GM23338 (cell line): Measurements from ENCODE around the gene HNRNPAB. TPM values are rescaled to one million over a fixed set of nuclear protein-coding genes. Genes with fewer than 3 reads are reported as not detected.

ENCODE experiments used
- ATAC-seq: fragments of 200-7000 bp; cut with Tn5 transposase; 3 replicates; pipeline ENCODE4 v1.9.1; 2020
- DNase-seq: peaks from one replicate; pipeline ENCODE4 v3.0.0-alpha.2; 2015; ENCODE audit warnings: low spot score
- H2AFZ ChIP-seq: fragments of 200-600 bp; sonication (generic); 2 replicates; pipeline ENCODE4 v1.8.0; 2016; ENCODE audit warnings: antibody characterized with exemption, mild to moderate bottlenecking, moderate library complexity
- H3F3A ChIP-seq: fragments of 200-600 bp; sonication (generic); replicated peaks from 2 replicates; pipeline ENCODE4 v1.8.0; 2017; ENCODE audit warnings: antibody characterized with exemption, mixed run types, low read depth
- H3K27ac ChIP-seq: fragments of 200-600 bp; sonication (generic); 2 replicates; pipeline ENCODE4 v1.6.1; 2016; ENCODE audit warnings: low read depth
- H3K27me3 ChIP-seq: fragments of 200-600 bp; sonication (generic); 2 replicates; pipeline ENCODE4 v1.8.0; 2016; ENCODE audit warnings: mild to moderate bottlenecking, mixed run types, moderate library complexity; ENCODE audit not compliant: insufficient read depth
- H3K36me3 ChIP-seq: fragments of 200-600 bp; sonication (generic); 2 replicates; pipeline ENCODE4 v1.8.0; 2016; ENCODE audit warnings: mild to moderate bottlenecking; ENCODE audit not compliant: insufficient read depth
- H3K4me1 ChIP-seq: fragments of 200-600 bp; sonication (generic); 2 replicates; pipeline ENCODE4 v1.8.0; 2016; ENCODE audit warnings: mild to moderate bottlenecking, moderate library complexity; ENCODE audit not compliant: insufficient read depth
- H3K4me2 ChIP-seq: fragments of 200-600 bp; sonication (generic); 2 replicates; pipeline ENCODE4 v1.7.1; 2017; ENCODE audit warnings: mixed run types
- H3K4me3 ChIP-seq: fragments of 200-600 bp; sonication (generic); 2 replicates; pipeline ENCODE4 v1.6.1; 2016; ENCODE audit warnings: mixed run types
- H3K79me2 ChIP-seq: fragments of 200-600 bp; sonication (generic); replicated peaks from 2 replicates; pipeline ENCODE4 v1.8.0; 2017; ENCODE audit warnings: mild to moderate bottlenecking; ENCODE audit not compliant: insufficient read depth
- H3K9me2 ChIP-seq: fragments of 200-600 bp; sonication (generic); 2 replicates; pipeline ENCODE4 v1.8.0; 2017; ENCODE audit not compliant: insufficient read depth
- H4K20me1 ChIP-seq: fragments of 200-600 bp; sonication (generic); replicated peaks from 2 replicates; pipeline ENCODE4 v1.8.0; 2017; ENCODE audit warnings: mild to moderate bottlenecking; ENCODE audit not compliant: insufficient read depth
- H3K27ac Mint-ChIP-seq: 2 replicates; pipeline ENCODE4 v1.8.0; 2020; ENCODE audit warnings: inconsistent platforms, mild to moderate bottlenecking, moderate library complexity, mixed read lengths
- H3K27me3 Mint-ChIP-seq: 3 replicates; pipeline ENCODE4 v1.8.0; 2022; ENCODE audit warnings: low read depth, mild to moderate bottlenecking, moderate library complexity, mixed read lengths, inconsistent platforms; ENCODE audit not compliant: insufficient read depth, poor library complexity
- H3K36me3 Mint-ChIP-seq: 3 replicates; pipeline ENCODE4 v1.8.0; 2021; ENCODE audit warnings: low read depth, mild to moderate bottlenecking, inconsistent platforms, moderate library complexity, mixed read lengths
- H3K4me1 Mint-ChIP-seq: 3 replicates; pipeline ENCODE4 v1.8.0; 2020; ENCODE audit warnings: mild to moderate bottlenecking, inconsistent platforms, mixed read lengths
- H3K4me3 Mint-ChIP-seq: 3 replicates; pipeline ENCODE4 v1.8.0; 2021; ENCODE audit warnings: moderate library complexity, mild to moderate bottlenecking, inconsistent platforms, mixed read lengths
- H3K9me3 Mint-ChIP-seq: 3 replicates; pipeline ENCODE4 v1.8.0; 2020; ENCODE audit warnings: moderate library complexity, mild to moderate bottlenecking, inconsistent platforms, mixed read lengths
- CREB1 ChIP-seq: fragments of 250-450 bp; sonication (Bioruptor Pico); IDR thresholded peaks from 2 replicates; pipeline ENCODE4 v1.5.0; 2020; ENCODE audit warnings: low read depth, mild to moderate bottlenecking, moderate library complexity
- CTCF ChIP-seq, 2 experiments: fragments of 200-600 bp in 1 of 2; sonication (generic) in 1 of 2; conservative IDR thresholded peaks; 2 replicates each; pipeline versions ENCODE4 v1.5.1 to v1.6.1; 2016 to 2017; ENCODE audit warnings: antibody characterized with exemption in 2 of 2, low read depth in 2 of 2, mild to moderate bottlenecking in 2 of 2, moderate library complexity in 1 of 2
- EZH2 ChIP-seq: fragments of 200-600 bp; sonication (generic); IDR thresholded peaks from one replicate; pipeline ENCODE4 v1.8.0; 2017; ENCODE audit warnings: antibody characterized with exemption, mild to moderate bottlenecking, low read depth; ENCODE audit not compliant: unreplicated experiment
- EZH2phosphoT487 ChIP-seq: fragments of 200-600 bp; sonication (generic); IDR thresholded peaks from one replicate; pipeline ENCODE4 v1.8.1; 2018; ENCODE audit warnings: antibody characterized with exemption; ENCODE audit not compliant: unreplicated experiment
- JUNB ChIP-seq: IDR thresholded peaks from one replicate; pipeline ENCODE4 v1.6.1; 2016; ENCODE audit warnings: antibody characterized with exemption; ENCODE audit not compliant: unreplicated experiment
- NANOG ChIP-seq: IDR thresholded peaks from 2 replicates; pipeline ENCODE4 v1.6.1; 2016; ENCODE audit warnings: antibody characterized with exemption, borderline replicate concordance
- POLR2AphosphoS5 ChIP-seq: IDR thresholded peaks from 2 replicates; pipeline ENCODE4 v1.6.1; 2016; ENCODE audit warnings: antibody characterized with exemption, low read depth
- STAT1 ChIP-seq: IDR thresholded peaks from one replicate; pipeline ENCODE4 v1.6.1; 2016; ENCODE audit warnings: antibody characterized with exemption; ENCODE audit not compliant: unreplicated experiment
- ZNF114 ChIP-seq: fragments of 250-450 bp; sonication (Bioruptor Pico); IDR thresholded peaks from 2 replicates; pipeline ENCODE4 v1.5.0; 2020; ENCODE audit warnings: mild to moderate bottlenecking, moderate library complexity
- ZNF331 ChIP-seq: fragments of 250-450 bp; sonication (Bioruptor Pico); IDR thresholded peaks from 2 replicates; pipeline ENCODE4 v1.5.0; 2020; ENCODE audit warnings: low read depth, mild to moderate bottlenecking, moderate library complexity
- polyA plus RNA-seq: library from polyadenylated mRNA; unstranded; fragments of >200 nt; fragmentation: Nextera tagmentation; extraction: Ambion mirVana; gene quantifications from 2 replicates; pipeline ENCODE4 v1.2.1, GENCODE V29; 2016
- total RNA-seq: library from RNA; depleted of rRNA; stranded (reverse); fragments of >200 nt; shearing (Covaris generic); gene quantifications from 2 replicates; pipeline ENCODE4 v1.2.3, GENCODE V29; 2014
- TF ChIP-seq, protein P1 (sequence below): fragments of 250-450 bp; sonication (Bioruptor Pico); IDR thresholded peaks from 2 replicates; pipeline ENCODE4 v1.5.0; 2020; ENCODE audit warnings: mild to moderate bottlenecking, moderate library complexity
- TF ChIP-seq, protein P2 (sequence below): IDR thresholded peaks from 2 replicates; pipeline ENCODE4 v1.6.1; 2016; ENCODE audit warnings: antibody characterized with exemption
- TF ChIP-seq, protein P3 (sequence below): IDR thresholded peaks from one replicate; pipeline ENCODE4 v1.6.1; 2018; ENCODE audit warnings: antibody characterized with exemption; ENCODE audit not compliant: unreplicated experiment

Gene HNRNPAB
- total and polyA plus RNA-seq, 2 experiments from 2014 or later = 304 to 579 TPM

GRCh38 chr5:178241231-178241663 is 36.9 kb downstream of the HNRNPAB start:
- H3K27ac ChIP-seq = no peak overlapping the region
- no peaks in the 10 kb centered on the region; the same call in 1 of the 2 replicates for H3K4me1 ChIP-seq
- H3K27ac Mint-ChIP-seq = no peak overlapping the region
- H4K20me1 ChIP-seq = no peaks in the 10 kb centered on the region
- DNase-seq = no peak
- H3K4me1 Mint-ChIP-seq = peaks cover 6% of the 10 kb centered on the region
- no peak for TF ChIP-seq EZH2phosphoT487
- TF ChIP-seq, protein P1, sequence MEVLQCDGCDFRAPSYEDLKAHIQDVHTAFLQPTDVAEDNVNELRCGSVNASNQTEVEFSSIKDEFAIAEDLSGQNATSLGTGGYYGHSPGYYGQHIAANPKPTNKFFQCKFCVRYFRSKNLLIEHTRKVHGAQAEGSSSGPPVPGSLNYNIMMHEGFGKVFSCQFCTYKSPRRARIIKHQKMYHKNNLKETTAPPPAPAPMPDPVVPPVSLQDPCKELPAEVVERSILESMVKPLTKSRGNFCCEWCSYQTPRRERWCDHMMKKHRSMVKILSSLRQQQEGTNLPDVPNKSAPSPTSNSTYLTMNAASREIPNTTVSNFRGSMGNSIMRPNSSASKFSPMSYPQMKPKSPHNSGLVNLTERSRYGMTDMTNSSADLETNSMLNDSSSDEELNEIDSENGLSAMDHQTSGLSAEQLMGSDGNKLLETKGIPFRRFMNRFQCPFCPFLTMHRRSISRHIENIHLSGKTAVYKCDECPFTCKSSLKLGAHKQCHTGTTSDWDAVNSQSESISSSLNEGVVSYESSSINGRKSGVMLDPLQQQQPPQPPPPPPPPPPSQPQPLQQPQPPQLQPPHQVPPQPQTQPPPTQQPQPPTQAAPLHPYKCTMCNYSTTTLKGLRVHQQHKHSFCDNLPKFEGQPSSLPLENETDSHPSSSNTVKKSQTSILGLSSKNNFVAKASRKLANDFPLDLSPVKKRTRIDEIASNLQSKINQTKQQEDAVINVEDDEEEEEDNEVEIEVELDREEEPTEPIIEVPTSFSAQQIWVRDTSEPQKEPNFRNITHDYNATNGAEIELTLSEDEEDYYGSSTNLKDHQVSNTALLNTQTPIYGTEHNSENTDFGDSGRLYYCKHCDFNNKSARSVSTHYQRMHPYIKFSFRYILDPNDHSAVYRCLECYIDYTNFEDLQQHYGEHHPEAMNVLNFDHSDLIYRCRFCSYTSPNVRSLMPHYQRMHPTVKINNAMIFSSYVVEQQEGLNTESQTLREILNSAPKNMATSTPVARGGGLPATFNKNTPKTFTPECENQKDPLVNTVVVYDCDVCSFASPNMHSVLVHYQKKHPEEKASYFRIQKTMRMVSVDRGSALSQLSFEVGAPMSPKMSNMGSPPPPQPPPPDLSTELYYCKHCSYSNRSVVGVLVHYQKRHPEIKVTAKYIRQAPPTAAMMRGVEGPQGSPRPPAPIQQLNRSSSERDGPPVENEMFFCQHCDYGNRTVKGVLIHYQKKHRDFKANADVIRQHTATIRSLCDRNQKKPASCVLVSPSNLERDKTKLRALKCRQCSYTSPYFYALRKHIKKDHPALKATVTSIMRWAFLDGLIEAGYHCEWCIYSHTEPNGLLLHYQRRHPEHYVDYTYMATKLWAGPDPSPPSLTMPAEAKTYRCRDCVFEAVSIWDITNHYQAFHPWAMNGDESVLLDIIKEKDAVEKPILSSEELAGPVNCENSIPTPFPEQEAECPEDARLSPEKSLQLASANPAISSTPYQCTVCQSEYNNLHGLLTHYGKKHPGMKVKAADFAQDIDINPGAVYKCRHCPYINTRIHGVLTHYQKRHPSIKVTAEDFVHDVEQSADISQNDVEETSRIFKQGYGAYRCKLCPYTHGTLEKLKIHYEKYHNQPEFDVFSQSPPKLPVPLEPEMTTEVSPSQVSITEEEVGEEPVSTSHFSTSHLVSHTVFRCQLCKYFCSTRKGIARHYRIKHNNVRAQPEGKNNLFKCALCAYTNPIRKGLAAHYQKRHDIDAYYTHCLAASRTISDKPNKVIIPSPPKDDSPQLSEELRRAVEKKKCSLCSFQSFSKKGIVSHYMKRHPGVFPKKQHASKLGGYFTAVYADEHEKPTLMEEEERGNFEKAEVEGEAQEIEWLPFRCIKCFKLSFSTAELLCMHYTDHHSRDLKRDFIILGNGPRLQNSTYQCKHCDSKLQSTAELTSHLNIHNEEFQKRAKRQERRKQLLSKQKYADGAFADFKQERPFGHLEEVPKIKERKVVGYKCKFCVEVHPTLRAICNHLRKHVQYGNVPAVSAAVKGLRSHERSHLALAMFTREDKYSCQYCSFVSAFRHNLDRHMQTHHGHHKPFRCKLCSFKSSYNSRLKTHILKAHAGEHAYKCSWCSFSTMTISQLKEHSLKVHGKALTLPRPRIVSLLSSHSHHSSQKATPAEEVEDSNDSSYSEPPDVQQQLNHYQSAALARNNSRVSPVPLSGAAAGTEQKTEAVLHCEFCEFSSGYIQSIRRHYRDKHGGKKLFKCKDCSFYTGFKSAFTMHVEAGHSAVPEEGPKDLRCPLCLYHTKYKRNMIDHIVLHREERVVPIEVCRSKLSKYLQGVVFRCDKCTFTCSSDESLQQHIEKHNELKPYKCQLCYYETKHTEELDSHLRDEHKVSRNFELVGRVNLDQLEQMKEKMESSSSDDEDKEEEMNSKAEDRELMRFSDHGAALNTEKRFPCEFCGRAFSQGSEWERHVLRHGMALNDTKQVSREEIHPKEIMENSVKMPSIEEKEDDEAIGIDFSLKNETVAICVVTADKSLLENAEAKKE (CRISPR knock-in tag) = no peak
- TF ChIP-seq, protein P2, sequence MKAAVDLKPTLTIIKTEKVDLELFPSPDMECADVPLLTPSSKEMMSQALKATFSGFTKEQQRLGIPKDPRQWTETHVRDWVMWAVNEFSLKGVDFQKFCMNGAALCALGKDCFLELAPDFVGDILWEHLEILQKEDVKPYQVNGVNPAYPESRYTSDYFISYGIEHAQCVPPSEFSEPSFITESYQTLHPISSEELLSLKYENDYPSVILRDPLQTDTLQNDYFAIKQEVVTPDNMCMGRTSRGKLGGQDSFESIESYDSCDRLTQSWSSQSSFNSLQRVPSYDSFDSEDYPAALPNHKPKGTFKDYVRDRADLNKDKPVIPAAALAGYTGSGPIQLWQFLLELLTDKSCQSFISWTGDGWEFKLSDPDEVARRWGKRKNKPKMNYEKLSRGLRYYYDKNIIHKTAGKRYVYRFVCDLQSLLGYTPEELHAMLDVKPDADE = no peak
- TF ChIP-seq JUNB = no peak
- TF ChIP-seq ZNF331 (CRISPR knock-in tag) = no peak
- no peak for TF ChIP-seq CTCF (conservative IDR thresholded peaks at IDR 0.05; ENCODE audit: low read depth in 2 of 2)
- TF ChIP-seq POLR2AphosphoS5 = no peak
- no peak for TF ChIP-seq NANOG
- TF ChIP-seq, protein P3, sequence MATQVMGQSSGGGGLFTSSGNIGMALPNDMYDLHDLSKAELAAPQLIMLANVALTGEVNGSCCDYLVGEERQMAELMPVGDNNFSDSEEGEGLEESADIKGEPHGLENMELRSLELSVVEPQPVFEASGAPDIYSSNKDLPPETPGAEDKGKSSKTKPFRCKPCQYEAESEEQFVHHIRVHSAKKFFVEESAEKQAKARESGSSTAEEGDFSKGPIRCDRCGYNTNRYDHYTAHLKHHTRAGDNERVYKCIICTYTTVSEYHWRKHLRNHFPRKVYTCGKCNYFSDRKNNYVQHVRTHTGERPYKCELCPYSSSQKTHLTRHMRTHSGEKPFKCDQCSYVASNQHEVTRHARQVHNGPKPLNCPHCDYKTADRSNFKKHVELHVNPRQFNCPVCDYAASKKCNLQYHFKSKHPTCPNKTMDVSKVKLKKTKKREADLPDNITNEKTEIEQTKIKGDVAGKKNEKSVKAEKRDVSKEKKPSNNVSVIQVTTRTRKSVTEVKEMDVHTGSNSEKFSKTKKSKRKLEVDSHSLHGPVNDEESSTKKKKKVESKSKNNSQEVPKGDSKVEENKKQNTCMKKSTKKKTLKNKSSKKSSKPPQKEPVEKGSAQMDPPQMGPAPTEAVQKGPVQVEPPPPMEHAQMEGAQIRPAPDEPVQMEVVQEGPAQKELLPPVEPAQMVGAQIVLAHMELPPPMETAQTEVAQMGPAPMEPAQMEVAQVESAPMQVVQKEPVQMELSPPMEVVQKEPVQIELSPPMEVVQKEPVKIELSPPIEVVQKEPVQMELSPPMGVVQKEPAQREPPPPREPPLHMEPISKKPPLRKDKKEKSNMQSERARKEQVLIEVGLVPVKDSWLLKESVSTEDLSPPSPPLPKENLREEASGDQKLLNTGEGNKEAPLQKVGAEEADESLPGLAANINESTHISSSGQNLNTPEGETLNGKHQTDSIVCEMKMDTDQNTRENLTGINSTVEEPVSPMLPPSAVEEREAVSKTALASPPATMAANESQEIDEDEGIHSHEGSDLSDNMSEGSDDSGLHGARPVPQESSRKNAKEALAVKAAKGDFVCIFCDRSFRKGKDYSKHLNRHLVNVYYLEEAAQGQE = no peak
- no peak for TF ChIP-seq ZNF114 (CRISPR knock-in tag)
- TF ChIP-seq EZH2 = no peak
- no peak for TF ChIP-seq CREB1
- no peak for TF ChIP-seq STAT1
- no peaks in the 10 kb centered on the region for H3K79me2 ChIP-seq
- H3K9me2 ChIP-seq = 0 out of 2 replicates have a peak, but pooled peaks cover 4% of the 10 kb centered on the region
- no peaks in the 10 kb centered on the region for H3K36me3 Mint-ChIP-seq
- no peak for ATAC-seq
- no peak overlapping the region for H3K4me3 ChIP-seq
- no peaks in the 10 kb centered on the region for H3F3A ChIP-seq
- no peak overlapping the region for H3K4me2 ChIP-seq
- H3K4me3 Mint-ChIP-seq = no peak overlapping the region
- H3K27me3 Mint-ChIP-seq = peaks cover 19% of the 10 kb centered on the region
- no peaks in the 10 kb centered on the region for H3K9me3 Mint-ChIP-seq
- no peaks in the 10 kb centered on the region for H3K36me3 ChIP-seq
- no peaks in the 10 kb centered on the region for H3K27me3 ChIP-seq
- H2AFZ ChIP-seq = no peak overlapping the region
